ENCODE data around the gene TEX11. TPM values are rescaled to one million over a fixed set of nuclear protein-coding genes. Genes with fewer than 3 reads are reported as not detected.
"Not testable (repeated sequence)": the region's sequence is repeated elsewhere in the genome, so short reads cannot be mapped to it uniquely, and the experiment has no call there.

Gene TEX11
- total and polyA plus RNA-seq, 9 donors: not detected

DNA sequence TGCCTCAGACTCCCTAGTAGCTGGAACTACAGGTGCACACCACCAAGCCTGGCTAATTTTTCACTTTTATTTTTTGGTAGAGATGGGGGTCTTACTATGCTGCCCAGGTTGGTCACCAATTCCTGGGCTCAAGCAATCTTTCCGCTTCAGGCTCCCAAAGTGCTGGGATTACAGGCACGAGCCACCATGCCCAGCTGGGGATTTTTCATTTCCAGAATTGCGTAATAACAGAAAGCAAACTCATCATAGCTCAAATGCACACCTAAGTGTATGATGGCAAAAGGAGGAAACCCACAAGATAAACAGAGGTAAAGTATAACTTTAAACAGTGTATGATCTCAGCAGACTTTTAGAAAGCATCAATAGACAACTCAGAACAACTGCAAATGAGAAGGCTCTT, 56.2 kb downstream of the TEX11 start:
- TF ChIP-seq, protein P1, sequence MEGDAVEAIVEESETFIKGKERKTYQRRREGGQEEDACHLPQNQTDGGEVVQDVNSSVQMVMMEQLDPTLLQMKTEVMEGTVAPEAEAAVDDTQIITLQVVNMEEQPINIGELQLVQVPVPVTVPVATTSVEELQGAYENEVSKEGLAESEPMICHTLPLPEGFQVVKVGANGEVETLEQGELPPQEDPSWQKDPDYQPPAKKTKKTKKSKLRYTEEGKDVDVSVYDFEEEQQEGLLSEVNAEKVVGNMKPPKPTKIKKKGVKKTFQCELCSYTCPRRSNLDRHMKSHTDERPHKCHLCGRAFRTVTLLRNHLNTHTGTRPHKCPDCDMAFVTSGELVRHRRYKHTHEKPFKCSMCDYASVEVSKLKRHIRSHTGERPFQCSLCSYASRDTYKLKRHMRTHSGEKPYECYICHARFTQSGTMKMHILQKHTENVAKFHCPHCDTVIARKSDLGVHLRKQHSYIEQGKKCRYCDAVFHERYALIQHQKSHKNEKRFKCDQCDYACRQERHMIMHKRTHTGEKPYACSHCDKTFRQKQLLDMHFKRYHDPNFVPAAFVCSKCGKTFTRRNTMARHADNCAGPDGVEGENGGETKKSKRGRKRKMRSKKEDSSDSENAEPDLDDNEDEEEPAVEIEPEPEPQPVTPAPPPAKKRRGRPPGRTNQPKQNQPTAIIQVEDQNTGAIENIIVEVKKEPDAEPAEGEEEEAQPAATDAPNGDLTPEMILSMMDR (IDR thresholded peaks at IDR 0.05): no peak
- TF ChIP-seq EP300 (IDR thresholded peaks at IDR 0.05) (no peak), POLR2A (IDR thresholded peaks at IDR 0.05) (no peak)
- intact Hi-C loops (cut with DNase I): no loop called here
- Histone ChIP-seq H3K36me3 (no peaks in the 10 kb centered on the region), H3K4me3 (no peak overlapping the region), H3K27ac (no peak overlapping the region), H3K9me3 (no peaks in the 10 kb centered on the region), H3K27me3 (no peaks in the 10 kb centered on the region), H3K4me1 (ENCODE audit: insufficient read depth) (no peaks in the 10 kb centered on the region)
- 76 to 79% (median 76%) methylated on average over 3 of the region's 3 CpGs for WGBS, 3 donors
- DNase-seq: no peak

DNA sequence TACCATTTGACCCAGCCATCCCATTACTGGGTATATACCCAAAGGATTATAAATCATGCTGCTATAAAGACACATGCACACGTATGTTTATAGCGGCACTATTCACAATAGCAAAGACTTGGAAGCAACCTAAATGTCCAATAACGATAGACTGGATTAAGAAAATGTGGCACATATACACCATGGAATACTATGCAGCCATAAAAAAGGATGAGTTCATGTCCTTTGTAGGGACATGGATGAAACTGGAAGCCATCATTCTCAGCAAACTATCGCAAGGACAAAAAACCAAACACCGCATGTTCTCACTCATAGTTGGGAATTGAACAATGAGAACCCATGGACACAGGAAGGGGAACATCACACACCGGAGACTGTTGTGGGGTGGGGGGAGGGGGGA, 64.4 kb downstream of the TEX11 start:
- H3K36me3 ChIP-seq; H3K9me3 ChIP-seq; DNase-seq; H3K27ac ChIP-seq; H3K27me3 ChIP-seq; H3K4me1 ChIP-seq (ENCODE audit: insufficient read depth); H3K4me3 ChIP-seq; intact Hi-C loops (cut with DNase I): not testable (repeated sequence)
- 83 to 93% (median 87%) methylated on average over 6 of the region's 6 CpGs for WGBS, 3 donors

- H3K9me3 ChIP-seq; H3K4me1 ChIP-seq (ENCODE audit: insufficient read depth); H3K27ac ChIP-seq; intact Hi-C loops (cut with DNase I); DNase-seq; H3K27me3 ChIP-seq; H3K36me3 ChIP-seq; H3K4me3 ChIP-seq: not testable (repeated sequence)
- 87 to 91% (median 90%) methylated on average over 1 of the region's 1 CpG for WGBS, 3 donors
These were observed 64.9 kb downstream of the TEX11 start for GRCh38 chrX:70843620-70844019.

DNA sequence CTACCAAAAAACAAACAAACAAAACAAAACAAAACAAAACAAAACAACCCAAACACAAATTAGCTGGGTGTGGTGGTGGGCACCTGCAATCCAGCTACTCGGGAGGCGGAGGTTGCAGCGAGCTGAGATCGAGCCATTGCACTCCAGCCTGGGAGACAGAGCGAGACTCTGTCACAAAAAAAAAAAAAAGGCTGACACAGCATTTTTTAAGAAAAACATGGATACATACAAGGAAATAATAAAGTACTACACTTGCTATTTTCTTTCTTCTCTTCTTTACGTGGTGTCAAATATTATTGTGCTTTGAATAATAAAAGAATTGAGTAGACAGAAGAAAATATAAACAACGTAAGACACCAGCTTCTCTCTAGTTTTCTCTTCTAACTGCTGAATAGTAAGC, 73.9 kb downstream of the TEX11 start:
- H3K27me3 ChIP-seq: no peaks in the 10 kb centered on the region
- no peaks in the 10 kb centered on the region for H3K36me3 ChIP-seq
- intact Hi-C loops (cut with DNase I): no loop called here
- H3K27ac ChIP-seq: no peak overlapping the region
- WGBS, 3 donors: 80 to 83% (median 81%) methylated on average over 7 of the region's 7 CpGs
- TF ChIP-seq EP300 (IDR thresholded peaks at IDR 0.05) (no peak), POLR2A (IDR thresholded peaks at IDR 0.05) (no peak)
- TF ChIP-seq, protein P1 (IDR thresholded peaks at IDR 0.05): no peak
- DNase-seq: no peak
- H3K9me3 ChIP-seq: no peaks in the 10 kb centered on the region
- no peak overlapping the region for H3K4me3 ChIP-seq
- H3K4me1 ChIP-seq (ENCODE audit: insufficient read depth): no peaks in the 10 kb centered on the region

DNA sequence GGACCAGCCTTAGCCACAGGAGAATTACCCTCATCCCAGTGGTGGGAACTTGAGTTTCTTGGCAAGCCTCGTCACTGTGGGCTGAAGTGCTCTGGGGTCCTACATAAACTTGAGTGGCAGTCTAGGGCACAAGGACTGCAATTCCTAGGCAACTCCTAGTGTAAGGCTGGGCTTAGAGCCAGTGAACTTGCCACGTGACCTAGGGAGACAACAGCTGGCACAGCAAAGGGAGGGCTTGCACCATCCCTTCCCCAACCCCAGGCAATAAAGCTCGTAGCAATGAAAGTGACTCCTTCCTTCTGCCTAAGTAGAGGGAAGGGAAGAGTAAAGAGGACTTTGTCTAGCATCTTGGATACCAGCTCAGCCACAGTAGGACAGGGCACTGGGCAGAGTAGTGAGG, 81.8 kb downstream of the TEX11 start:
- TF ChIP-seq POLR2A (IDR thresholded peaks at IDR 0.05) (no peak), EP300 (IDR thresholded peaks at IDR 0.05) (no peak)
- TF ChIP-seq, protein P1 (IDR thresholded peaks at IDR 0.05): no peak
- Histone ChIP-seq H3K4me1 (ENCODE audit: insufficient read depth) (no peaks in the 10 kb centered on the region), H3K36me3 (no peaks in the 10 kb centered on the region), H3K27me3 (no peaks in the 10 kb centered on the region), H3K4me3 (no peak overlapping the region), H3K27ac (no peak overlapping the region), H3K9me3 (no peaks in the 10 kb centered on the region)
- intact Hi-C loops (cut with DNase I): no loop called here
- no peak for DNase-seq
- 22 to 43% (median 26%) methylated on average over 3 of the region's 3 CpGs for WGBS, 3 donors

GRCh38 chrX:70825366-70825765, 83.1 kb downstream of the TEX11 start:
- Histone ChIP-seq H3K4me3 (no peak overlapping the region), H3K27me3 (no peaks in the 10 kb centered on the region), H3K4me1 (ENCODE audit: insufficient read depth) (no peaks in the 10 kb centered on the region), H3K36me3 (no peaks in the 10 kb centered on the region), H3K27ac (no peak overlapping the region), H3K9me3 (no peaks in the 10 kb centered on the region)
- TF ChIP-seq POLR2A (IDR thresholded peaks at IDR 0.05) (no peak), EP300 (IDR thresholded peaks at IDR 0.05) (no peak)
- TF ChIP-seq, protein P1 (IDR thresholded peaks at IDR 0.05): no peak
- 81 to 89% (median 83%) methylated on average over 4 of the region's 4 CpGs for WGBS, 3 donors
- DNase-seq: no peak
- intact Hi-C loops (cut with DNase I): no loop called here

Data from ovary (tissue), 9 donors.